ENCODE results near the gene ASMTL.
A peak's percentile ranks its signal among the peaks of the same experiment; 100 is the strongest.

The ASMTL gene

DNA sequence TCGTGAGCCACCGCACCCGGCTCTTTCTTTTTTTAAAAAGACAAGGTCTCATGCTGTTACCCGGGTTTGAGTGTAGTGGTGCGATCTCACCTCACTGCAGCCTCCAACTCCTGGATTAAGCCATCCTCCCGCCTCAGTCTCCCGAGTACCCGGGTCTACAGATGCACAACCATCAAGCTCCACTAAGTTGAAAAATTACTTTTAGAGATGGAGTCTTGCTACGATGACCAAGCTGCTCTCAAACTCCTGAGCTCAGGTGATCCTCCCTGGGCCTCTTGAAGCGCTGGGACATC is 62.8 kb downstream of the ASMTL start:
- peaks cover 66 to 74% (median 70%) of the 10 kb centered on the region in 11 experiments for H4K20me1 ChIP-seq
- no peaks in the 10 kb centered on the region; a peak in 1 of 22 replicates for H3K9me3 ChIP-seq (replicated peaks in 1 of 11)
- TF ChIP-seq Cebpa-rat (IDR thresholded peaks at IDR 0.05), result no peak
- peak overlapping the region; percentile 86 to 99 (median 96) for H3K4me2 ChIP-seq
- H3K4me1 ChIP-seq, result peaks cover 36 to 58% (median 48%) of the 10 kb centered on the region in 10 experiments
- no peaks in the 10 kb centered on the region for H3K27me3 ChIP-seq
- peak overlapping the region in 5 of 11 experiments; percentile 100; a peak in 5 of 22 replicates for H3K27ac ChIP-seq
- peaks cover 64 to 70% (median 67%) of the 10 kb centered on the region in 11 experiments for H3K36me3 ChIP-seq
- H3K4me3 ChIP-seq, result peak overlapping the region in 9 of 10 experiments; percentile 82 to 100 (median 95); a peak in 15 of 20 replicates
- peak overlapping the region; percentile 98 to 100 (median 100) for H3K9ac ChIP-seq

DNA sequence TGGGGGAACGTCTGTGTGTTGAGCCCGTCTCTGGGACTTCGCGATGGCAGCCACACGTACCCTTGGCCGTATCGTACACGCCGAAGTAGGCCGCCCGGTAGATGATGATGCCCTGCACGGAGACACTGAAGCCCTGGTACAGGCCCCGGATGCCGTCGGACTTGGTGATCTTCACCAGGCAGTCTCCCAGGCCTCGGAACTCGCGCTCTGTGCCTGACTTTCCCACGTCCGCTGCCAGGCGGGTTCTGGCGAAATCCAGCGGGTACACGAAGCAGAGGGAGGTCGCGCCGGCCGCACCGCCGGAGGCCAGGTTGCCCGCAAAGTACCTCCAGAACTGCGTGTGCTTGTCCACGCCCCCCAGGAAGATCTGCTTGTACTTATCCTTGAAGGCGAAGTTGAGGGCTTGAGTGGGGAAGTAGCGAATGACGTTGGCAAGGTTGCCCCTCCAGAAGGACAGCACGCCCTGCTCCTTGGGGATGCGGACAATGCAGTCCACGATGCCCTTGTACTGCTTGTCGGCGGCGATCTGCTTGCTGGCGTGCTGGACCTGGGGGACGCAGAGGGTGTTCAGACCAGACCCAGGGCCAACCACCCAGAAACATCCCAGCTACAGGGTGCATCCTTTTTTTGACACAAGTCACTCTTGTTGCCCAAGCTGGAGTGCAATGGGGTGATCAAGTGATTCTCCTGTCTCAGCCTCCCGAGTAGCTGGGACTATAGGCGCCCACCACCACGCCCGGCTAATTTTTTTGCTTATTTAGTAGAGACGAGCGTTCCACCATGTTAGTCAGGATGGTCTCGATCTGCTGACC is 63.3 kb downstream of the ASMTL start:
- TF ChIP-seq Cebpa-rat (IDR thresholded peaks at IDR 0.05), result no peak
- H3K4me3 ChIP-seq, result peak overlapping the region in 9 of 10 experiments; percentile 1 to 100 (median 93); a peak in 14 of 20 replicates
- H3K9me3 ChIP-seq (replicated peaks in 1 of 11), result no peaks in the 10 kb centered on the region; a peak in 1 of 22 replicates
- H3K4me2 ChIP-seq, result peak overlapping the region; percentile 86 to 99 (median 96); a peak in 21 of 22 replicates
- peaks cover 70 to 71% (median 71%) of the 10 kb centered on the region in 11 experiments for H3K36me3 ChIP-seq
- H3K4me1 ChIP-seq, result peaks cover 31 to 57% (median 43%) of the 10 kb centered on the region in 10 experiments
- peak overlapping the region; percentile 98 to 100 (median 100); a peak in 20 of 22 replicates for H3K9ac ChIP-seq
- peaks cover 71 to 75% (median 72%) of the 10 kb centered on the region in 11 experiments for H4K20me1 ChIP-seq
- no peaks in the 10 kb centered on the region for H3K27me3 ChIP-seq
- H3K27ac ChIP-seq, result peak overlapping the region in 3 of 11 experiments; percentile 16 to 100 (median 100); a peak in 2 of 22 replicates

DNA sequence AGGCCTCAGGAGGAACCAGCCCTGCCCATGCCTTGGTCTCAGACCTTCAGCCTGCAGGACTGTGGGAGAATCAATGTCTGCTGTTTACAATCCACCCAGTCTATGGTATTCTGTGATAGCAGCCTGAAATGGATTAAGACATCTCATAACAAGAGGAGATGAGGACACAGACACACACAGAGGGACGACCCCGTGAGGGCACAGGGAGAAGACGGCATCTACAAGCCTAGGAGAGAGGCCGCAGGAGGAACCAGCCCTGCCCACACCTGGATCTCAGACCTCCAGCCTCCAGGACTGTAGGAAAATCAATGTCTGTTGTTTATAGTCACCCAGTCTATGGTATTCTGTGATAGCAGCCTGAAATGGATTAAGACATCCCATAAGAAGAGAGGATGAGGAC is 64.1 kb downstream of the ASMTL start:
- H3K27me3 ChIP-seq, result no peaks in the 10 kb centered on the region
- peaks cover 24 to 57% (median 35%) of the 10 kb centered on the region in 10 experiments for H3K4me1 ChIP-seq
- peak overlapping the region; percentile 86 to 99 (median 96); a peak in 17 of 22 replicates for H3K4me2 ChIP-seq
- H3K4me3 ChIP-seq, result peak overlapping the region in 7 of 10 experiments; percentile 1 to 96 (median 88); a peak in 9 of 20 replicates
- no peaks in the 10 kb centered on the region; a peak in 1 of 22 replicates for H3K9me3 ChIP-seq (replicated peaks in 1 of 11)
- H3K9ac ChIP-seq, result peak overlapping the region; percentile 98 to 100 (median 100); a peak in 17 of 22 replicates
- peaks cover 70 to 79% (median 78%) of the 10 kb centered on the region in 11 experiments for H3K36me3 ChIP-seq
- no peak for TF ChIP-seq Cebpa-rat (IDR thresholded peaks at IDR 0.05)
- peak overlapping the region in 2 of 11 experiments; percentile 5 to 16; a peak in 2 of 22 replicates for H3K27ac ChIP-seq
- H4K20me1 ChIP-seq, result peaks cover 78 to 82% (median 79%) of the 10 kb centered on the region in 11 experiments

DNA sequence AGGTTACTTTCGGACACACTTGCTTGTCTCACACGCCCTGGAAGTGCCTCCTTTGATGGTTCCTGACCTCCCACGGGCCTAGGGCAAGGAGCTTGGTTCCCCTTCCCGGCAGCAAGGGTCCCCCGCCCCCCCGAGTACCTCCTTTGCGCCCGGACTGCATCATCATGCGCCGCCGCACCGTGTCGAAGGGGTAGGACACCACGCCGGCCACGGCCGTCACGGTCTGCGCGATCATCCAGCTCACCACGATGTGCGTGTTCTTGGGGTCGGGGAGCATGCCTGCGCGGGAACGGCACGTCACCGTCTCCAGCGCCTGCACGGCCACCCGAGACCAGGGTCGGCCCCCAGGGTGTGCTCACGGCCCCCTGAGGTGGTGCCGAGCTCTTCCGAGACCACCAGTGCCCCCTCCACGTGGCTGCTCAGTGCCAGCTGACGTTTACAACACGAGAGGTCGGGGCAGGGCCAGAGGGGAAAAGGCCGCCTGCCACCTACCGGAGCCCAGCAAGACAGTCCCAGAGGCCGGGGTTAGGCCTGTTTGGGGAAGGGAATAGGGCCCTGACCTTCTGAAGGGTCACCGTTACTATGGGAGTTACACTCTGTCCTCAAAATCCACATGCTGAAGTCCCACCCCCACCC is 65.5 kb downstream of the ASMTL start:
- H3K4me3 ChIP-seq, result no peak overlapping the region
- H3K4me1 ChIP-seq, result peaks cover 17 to 56% (median 29%) of the 10 kb centered on the region in 10 experiments
- H3K27ac ChIP-seq, result peak overlapping the region in 1 of 11 experiments; percentile 11; a peak in 1 of 22 replicates
- peak overlapping the region in 1 of 11 experiments; percentile 92; a peak in 1 of 22 replicates for H3K4me2 ChIP-seq
- no peak for TF ChIP-seq Cebpa-rat (IDR thresholded peaks at IDR 0.05)
- H3K27me3 ChIP-seq, result no peaks in the 10 kb centered on the region
- peak overlapping the region in 9 of 11 experiments; percentile 18 to 100 (median 100); a peak in 8 of 22 replicates for H3K9ac ChIP-seq
- H3K9me3 ChIP-seq (replicated peaks in 1 of 11), result no peaks in the 10 kb centered on the region; a peak in 1 of 22 replicates
- H4K20me1 ChIP-seq, result peaks cover 92 to 96% (median 93%) of the 10 kb centered on the region in 11 experiments
- peaks cover 70 to 92% (median 92%) of the 10 kb centered on the region in 11 experiments for H3K36me3 ChIP-seq

DNA sequence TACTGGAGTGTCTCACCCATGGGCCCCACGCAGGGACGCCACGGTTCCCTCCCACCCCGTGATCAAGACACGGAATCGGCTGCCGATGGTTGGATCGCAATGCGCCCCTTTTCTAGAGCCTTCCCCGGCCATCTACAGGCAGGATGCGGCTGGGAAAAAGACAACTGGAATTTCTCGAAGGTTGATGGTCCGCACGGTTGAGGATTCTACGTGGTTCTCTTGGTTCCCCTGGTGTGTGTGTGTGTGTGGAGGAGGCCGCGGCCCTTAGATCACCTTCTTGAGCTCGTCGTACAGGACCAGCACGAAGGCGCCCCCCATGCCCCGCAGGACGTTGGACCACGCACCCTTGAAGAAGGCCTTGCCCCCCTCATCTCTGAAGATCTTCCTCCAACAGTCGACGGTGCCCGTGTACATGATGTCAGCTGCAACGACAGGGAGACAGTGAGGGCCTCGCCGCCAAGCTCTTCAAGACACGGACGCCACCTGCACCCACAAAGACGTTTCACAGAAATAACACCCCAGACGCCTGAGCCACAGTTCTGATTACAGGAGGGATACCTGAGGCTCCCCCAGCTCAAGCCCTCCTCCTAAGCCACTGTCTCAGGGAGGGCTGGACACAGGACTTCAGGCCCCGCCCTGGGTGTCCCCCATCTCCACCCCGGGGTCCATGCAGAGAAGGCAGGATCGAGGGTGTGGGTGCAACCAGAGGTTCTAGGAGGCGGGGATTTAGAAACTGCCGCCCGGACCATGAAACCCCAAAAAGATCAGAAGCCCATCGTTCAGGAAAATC is 66.2 kb downstream of the ASMTL start:
- H3K4me1 ChIP-seq, result peaks cover 17 to 56% (median 29%) of the 10 kb centered on the region in 10 experiments
- peaks cover 70 to 100% (median 97%) of the 10 kb centered on the region in 11 experiments for H3K36me3 ChIP-seq
- no peak overlapping the region for H3K27ac ChIP-seq
- H3K27me3 ChIP-seq, result no peaks in the 10 kb centered on the region
- no peak overlapping the region for H3K4me3 ChIP-seq
- peak overlapping the region in 2 of 11 experiments; percentile 2 to 17; a peak in 2 of 22 replicates for H3K9ac ChIP-seq
- peaks cover 99 to 100% (median 100%) of the 10 kb centered on the region in 11 experiments for H4K20me1 ChIP-seq
- TF ChIP-seq Cebpa-rat (IDR thresholded peaks at IDR 0.05), result no peak
- H3K4me2 ChIP-seq, result no peak overlapping the region
- H3K9me3 ChIP-seq (replicated peaks in 1 of 11), result no peaks in the 10 kb centered on the region; a peak in 1 of 22 replicates

DNA sequence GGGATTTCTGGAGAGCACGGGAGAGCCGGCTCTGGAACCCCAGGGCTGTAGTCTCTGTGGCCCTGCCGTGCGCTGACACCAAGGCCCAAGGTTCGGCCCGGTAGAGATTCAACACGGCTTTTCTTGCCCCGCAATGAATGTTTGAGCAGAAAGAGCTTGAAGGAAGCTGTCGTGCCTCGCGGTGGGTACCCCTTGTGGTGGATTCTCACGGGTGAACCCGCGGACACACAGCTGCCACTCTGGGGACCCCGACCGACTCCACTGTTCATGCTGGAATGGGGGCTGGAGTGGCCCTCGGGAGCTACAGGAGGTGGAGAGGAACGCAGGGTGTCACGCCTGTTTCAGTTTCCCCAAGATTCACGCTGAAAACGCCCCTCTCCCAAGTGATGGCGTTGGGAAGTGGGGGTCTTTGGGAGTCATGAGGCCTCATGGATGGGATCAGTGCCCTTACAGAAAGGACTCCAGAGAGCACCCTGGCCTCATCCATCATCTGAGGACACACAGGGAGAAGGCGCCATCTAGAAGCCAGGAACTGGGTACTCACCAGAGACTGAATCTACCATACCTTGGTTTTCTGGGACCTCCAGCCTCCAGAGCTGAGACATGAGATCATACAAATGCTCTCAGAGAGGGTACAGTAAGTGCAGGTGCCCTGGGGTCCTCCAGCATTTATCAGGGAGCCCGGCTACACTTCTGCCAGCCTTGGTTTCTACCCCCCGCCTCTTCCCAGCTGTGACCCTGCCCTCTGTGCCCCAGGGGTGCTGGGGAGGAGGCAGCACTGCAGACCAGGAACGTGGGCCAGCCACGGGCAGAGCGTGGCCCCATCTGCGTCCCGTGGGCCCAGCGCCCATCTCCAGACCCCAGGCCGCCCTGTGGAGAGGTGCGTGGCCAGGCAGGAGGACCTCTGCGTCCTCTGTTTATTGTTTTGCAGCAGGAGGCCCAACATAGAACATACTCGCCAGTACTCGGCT is 67.2 kb downstream of the ASMTL start:
- no peak overlapping the region for H3K4me3 ChIP-seq
- H3K4me2 ChIP-seq, result no peak overlapping the region
- TF ChIP-seq Cebpa-rat (IDR thresholded peaks at IDR 0.05), result no peak
- no peak overlapping the region for H3K27ac ChIP-seq
- no peaks in the 10 kb centered on the region for H3K27me3 ChIP-seq
- H3K9me3 ChIP-seq (replicated peaks in 1 of 11), result no peaks in the 10 kb centered on the region
- peaks cover 89 to 100% (median 100%) of the 10 kb centered on the region in 11 experiments for H4K20me1 ChIP-seq
- peak overlapping the region in 1 of 11 experiments; percentile 15; a peak in 1 of 22 replicates for H3K9ac ChIP-seq
- peaks cover 61 to 100% (median 90%) of the 10 kb centered on the region in 11 experiments for H3K36me3 ChIP-seq
- peaks cover 11 to 52% (median 28%) of the 10 kb centered on the region in 10 experiments for H3K4me1 ChIP-seq

DNA sequence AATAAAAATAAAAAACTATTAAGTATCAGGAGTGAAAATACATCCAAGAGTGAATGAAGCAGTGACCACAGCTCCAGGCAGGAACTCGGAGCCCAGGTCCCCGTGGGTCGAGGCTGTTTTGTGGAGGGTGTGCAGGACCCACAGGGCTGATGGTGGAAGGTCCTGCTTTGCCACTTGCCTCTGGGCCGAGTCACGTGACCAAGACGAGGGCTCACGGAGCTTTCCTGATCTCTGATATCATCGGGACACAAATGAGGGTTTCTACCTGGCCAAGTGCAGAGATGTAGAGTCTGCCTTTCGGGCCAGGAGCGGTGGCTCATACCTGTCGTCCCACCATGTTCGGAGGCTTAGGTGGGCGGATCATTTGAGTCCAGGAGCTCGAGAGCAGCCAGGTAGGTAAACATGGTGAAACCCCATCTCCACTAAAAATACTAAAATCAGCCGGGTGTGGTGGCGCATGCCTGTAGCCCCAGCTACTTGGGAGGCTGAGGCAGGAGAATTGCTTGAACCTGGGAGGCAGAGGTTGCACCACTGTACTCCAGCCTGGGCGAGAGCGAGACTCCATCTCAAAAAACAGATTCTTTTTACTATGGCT is 68.0 kb downstream of the ASMTL start:
- Histone ChIP-seq H3K27me3 (no peaks in the 10 kb centered on the region), H4K20me1 (peaks cover 81 to 95% (median 92%) of the 10 kb centered on the region in 11 experiments), H3K36me3 (peaks cover 54 to 95% (median 82%) of the 10 kb centered on the region in 11 experiments), H3K9me3 (replicated peaks in 1 of 11) (no peaks in the 10 kb centered on the region), H3K4me2 (no peak overlapping the region), H3K27ac (no peak overlapping the region), H3K4me3 (no peak overlapping the region), H3K9ac (peak overlapping the region in 1 of 11 experiments; percentile 15; a peak in 1 of 22 replicates), H3K4me1 (peaks cover 7 to 44% (median 23%) of the 10 kb centered on the region in 10 experiments)
- TF ChIP-seq Cebpa-rat (IDR thresholded peaks at IDR 0.05), result no peak
